Natural killer cell (primary cell): Measurements from ENCODE around the gene GALNT9. TPM values are rescaled to one million over a fixed set of nuclear protein-coding genes. Genes with fewer than 3 reads are reported as not detected.

Source experiments
- ATAC-seq, 3 donors: fragments of 150-1000 bp in 2 of 3; fragments of 200-7000 bp in 1 of 3; cut with Tn5 transposase; 1 replicate in 1 of 3; 2 replicates in 2 of 3; pipeline ENCODE4 v1.10.0; 2021; ENCODE audit warnings: mild to moderate bottlenecking in 2 of 3, moderate library complexity in 2 of 3
- DNase-seq, 2 donors: peaks; one replicate each; pipeline versions ENCODE4 v3.0.0 to v3.0.0-alpha.2; 2013 to 2021; ENCODE audit warnings: mixed read lengths in 1 of 2
- H3K27ac ChIP-seq: one replicate; pipeline ENCODE4 v1.5.1; 2013; ENCODE audit warnings: mild to moderate bottlenecking, low read length
- H3K27me3 ChIP-seq: one replicate; pipeline ENCODE4 v1.6.1; 2013; ENCODE audit warnings: low read length; ENCODE audit not compliant: control insufficient read depth, insufficient read depth
- H3K36me3 ChIP-seq: one replicate; pipeline ENCODE4 v1.6.1; 2013; ENCODE audit warnings: low read length; ENCODE audit not compliant: control insufficient read depth, insufficient read depth
- H3K4me1 ChIP-seq: one replicate; pipeline ENCODE4 v1.6.1; 2013; ENCODE audit warnings: low read length; ENCODE audit not compliant: control insufficient read depth, insufficient read depth
- H3K4me3 ChIP-seq: one replicate; pipeline ENCODE4 v1.5.1; 2013; ENCODE audit warnings: low read length
- H3K9me3 ChIP-seq: one replicate; pipeline ENCODE4 v1.6.1; 2013; ENCODE audit warnings: low read length; ENCODE audit not compliant: control insufficient read depth, insufficient read depth
- H3K27ac Mint-ChIP-seq, 2 donors: one replicate each; pipeline ENCODE4 v1.8.0; 2022; ENCODE audit warnings: mild to moderate bottlenecking in 2 of 2, mixed read lengths in 2 of 2, moderate library complexity in 1 of 2
- H3K27me3 Mint-ChIP-seq, 2 donors: one replicate each; pipeline ENCODE4 v1.8.0; 2022; ENCODE audit warnings: low read depth in 2 of 2, mixed read lengths in 2 of 2
- H3K36me3 Mint-ChIP-seq: one replicate; pipeline ENCODE4 v1.8.0; 2022; ENCODE audit warnings: mixed read lengths
- H3K4me1 Mint-ChIP-seq, 2 donors: one replicate each; pipeline ENCODE4 v1.8.0; 2022; ENCODE audit warnings: mixed read lengths in 2 of 2
- H3K4me3 Mint-ChIP-seq: one replicate; pipeline ENCODE4 v1.8.0; 2022; ENCODE audit warnings: mild to moderate bottlenecking, moderate library complexity, mixed read lengths
- H3K9me3 Mint-ChIP-seq, 2 donors: one replicate each; pipeline ENCODE4 v1.8.0; 2022; ENCODE audit warnings: mixed read lengths in 2 of 2
- CTCF ChIP-seq: fragments of 200-600 bp; IDR thresholded peaks from one replicate; pipeline ENCODE4 v1.8.0; 2022; ENCODE audit warnings: antibody characterized with exemption
- WGBS: methylation state at CpG from one replicate; pipeline ENCODE4 v1.1.7; 2013; ENCODE audit warnings: missing lambda C conversion rate; ENCODE audit not compliant: insufficient coverage; 5-methylcytosine and 5-hydroxymethylcytosine counted together
- intact Hi-C: fragments of 100-400 bp; cut with micrococcal nuclease; formaldehyde crosslinking; loops from one replicate; pipeline ENCODE4 v1.14.2; 2022
- total RNA-seq, 4 donors: library from RNA; stranded (reverse); fragments of 120-200 nt in 1 of 4; gene quantifications; one replicate each; pipeline versions ENCODE4 v1.2.3 to v1.2.4, GENCODE V29; 2013 to 2022

The GALNT9 gene
- total RNA-seq, 3 donors from 2014 or later (not counting 1 experiment from before 2014, with no cell fraction given): not detected

- Mint-ChIP-seq H3K36me3 (no peaks in the 10 kb centered on the region), H3K9me3 (peaks cover 0 to 2% of the 10 kb centered on the region in 2 donors), H3K27ac (no peak overlapping the region), H3K4me3 (no peak overlapping the region), H3K4me1 (no peaks in the 10 kb centered on the region), H3K27me3 (peaks cover 8 to 13% of the 10 kb centered on the region in 2 donors)
- H3K27me3 ChIP-seq: peaks cover 3% of the 10 kb centered on the region
- DNase-seq: no peak
- H3K36me3 ChIP-seq: no peaks in the 10 kb centered on the region
- H3K4me3 ChIP-seq: no peak overlapping the region
- 84% methylated on average over 12 of the region's 13 CpGs for WGBS
- H3K4me1 ChIP-seq: no peaks in the 10 kb centered on the region
- no peaks in the 10 kb centered on the region for H3K9me3 ChIP-seq
- TF ChIP-seq CTCF: no peak
- intact Hi-C loops: no loop called here
- no peak for ATAC-seq
- H3K27ac ChIP-seq: no peak overlapping the region
Measured at GRCh38 chr12:132333273-132333672, 3.9 kb upstream of the GALNT9 start.

GRCh38 chr12:132330549-132330881 is 1.1 kb upstream of the GALNT9 start:
- no peaks in the 10 kb centered on the region for H3K9me3 ChIP-seq
- no peaks in the 10 kb centered on the region for H3K4me1 Mint-ChIP-seq
- intact Hi-C loops: no loop called here
- H3K4me3 ChIP-seq: no peak overlapping the region
- H3K27me3 ChIP-seq: peaks cover 6% of the 10 kb centered on the region
- no peaks in the 10 kb centered on the region for H3K36me3 ChIP-seq
- DNase-seq (no peak), ATAC-seq (peak in 1 of 3 donors; percentile 15)
- peaks cover 7% of the 10 kb centered on the region for H3K4me1 ChIP-seq
- TF ChIP-seq CTCF: no peak
- no peaks in the 10 kb centered on the region for H3K36me3 Mint-ChIP-seq
- 90% methylated on average over 5 of the region's 5 CpGs for WGBS
- H3K27me3 Mint-ChIP-seq: peaks cover 13 to 23% of the 10 kb centered on the region in 2 donors
- no peak overlapping the region for H3K27ac Mint-ChIP-seq
- H3K4me3 Mint-ChIP-seq: no peak overlapping the region
- H3K9me3 Mint-ChIP-seq: peaks cover 0 to 2% of the 10 kb centered on the region in 2 donors
- H3K27ac ChIP-seq: no peak overlapping the region

- Mint-ChIP-seq H3K4me1 (no peaks in the 10 kb centered on the region), H3K27me3 (peaks cover 13 to 23% of the 10 kb centered on the region in 2 donors), H3K36me3 (no peaks in the 10 kb centered on the region), H3K9me3 (peaks cover 0 to 2% of the 10 kb centered on the region in 2 donors), H3K4me3 (no peak overlapping the region), H3K27ac (no peak overlapping the region)
- H3K27me3 ChIP-seq: peaks cover 6% of the 10 kb centered on the region
- intact Hi-C loops: no loop called here
- WGBS: 15% methylated on average over 44 of the region's 49 CpGs
- DNase-seq (no peak), ATAC-seq (no peak)
- no peaks in the 10 kb centered on the region for H3K9me3 ChIP-seq
- no peak for TF ChIP-seq CTCF
- H3K27ac ChIP-seq: no peak overlapping the region
- H3K36me3 ChIP-seq: no peaks in the 10 kb centered on the region
- peaks cover 7% of the 10 kb centered on the region for H3K4me1 ChIP-seq
- no peak overlapping the region for H3K4me3 ChIP-seq
Measured at GRCh38 chr12:132329720-132330548, 545 bp upstream of the GALNT9 start.
